Measurements from ENCODE around the gene RASGRP2. TPM values are rescaled to one million over a fixed set of nuclear protein-coding genes. Genes with fewer than 3 reads are reported as not detected.

RASGRP2 gene
- total RNA-seq, 1 donor from 2014 or later = not detected

- Histone ChIP-seq H3K36me3 (ENCODE audit: control insufficient read depth, insufficient read depth, low read length) (no peaks in the 10 kb centered on the region), H3K4me3 (ENCODE audit: low read depth, low read length) (no peak overlapping the region), H3K27me3 (ENCODE audit: control insufficient read depth, insufficient read depth, low read length) (peaks cover 25% of the 10 kb centered on the region)
- DNase-seq (ENCODE audit: low read depth) (no peak), FAIRE-seq (no peak)
- TF ChIP-seq CTCF (IDR thresholded peaks at IDR 0.05; ENCODE audit: insufficient read depth, low read length, severe bottlenecking) = no peak
Observed at GRCh38 chr11:64721359-64721699, 22.6 kb downstream of the RASGRP2 start.

- TF ChIP-seq CTCF (IDR thresholded peaks at IDR 0.05; ENCODE audit: insufficient read depth, low read length, severe bottlenecking) = no peak
- H3K27me3 ChIP-seq (ENCODE audit: control insufficient read depth, insufficient read depth, low read length) = peaks cover 25% of the 10 kb centered on the region
- H3K4me3 ChIP-seq (ENCODE audit: low read depth, low read length) = no peak overlapping the region
- H3K36me3 ChIP-seq (ENCODE audit: control insufficient read depth, insufficient read depth, low read length) = no peaks in the 10 kb centered on the region
- DNase-seq (ENCODE audit: low read depth) (no peak), FAIRE-seq (peak; percentile 60)
Observed at GRCh38 chr11:64720640-64721358, 23.1 kb downstream of the RASGRP2 start.

DNA sequence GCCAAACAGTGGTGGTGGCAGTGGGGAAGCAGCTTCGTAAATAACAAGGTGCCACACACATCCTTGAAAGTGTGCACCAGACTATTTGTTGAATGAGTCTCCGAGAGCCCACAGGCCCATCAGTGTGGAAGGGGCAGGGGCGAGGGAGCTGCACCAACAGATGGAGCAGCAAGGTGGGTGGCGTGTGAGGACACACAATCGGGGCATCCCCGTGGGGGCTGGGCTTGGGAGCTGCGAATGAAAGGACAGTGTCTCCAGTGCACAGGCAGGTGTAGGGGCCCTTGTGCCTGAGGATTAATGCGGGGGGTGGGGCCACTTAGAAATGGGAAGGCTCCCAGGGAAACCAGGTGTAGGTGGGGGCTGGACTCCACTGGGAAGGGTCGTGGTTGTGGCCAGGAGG lies 23.8 kb downstream of the RASGRP2 start:
- no peak overlapping the region for H3K4me3 ChIP-seq (ENCODE audit: low read depth, low read length)
- FAIRE-seq = no peak
- no peak for DNase-seq (ENCODE audit: low read depth)

DNA sequence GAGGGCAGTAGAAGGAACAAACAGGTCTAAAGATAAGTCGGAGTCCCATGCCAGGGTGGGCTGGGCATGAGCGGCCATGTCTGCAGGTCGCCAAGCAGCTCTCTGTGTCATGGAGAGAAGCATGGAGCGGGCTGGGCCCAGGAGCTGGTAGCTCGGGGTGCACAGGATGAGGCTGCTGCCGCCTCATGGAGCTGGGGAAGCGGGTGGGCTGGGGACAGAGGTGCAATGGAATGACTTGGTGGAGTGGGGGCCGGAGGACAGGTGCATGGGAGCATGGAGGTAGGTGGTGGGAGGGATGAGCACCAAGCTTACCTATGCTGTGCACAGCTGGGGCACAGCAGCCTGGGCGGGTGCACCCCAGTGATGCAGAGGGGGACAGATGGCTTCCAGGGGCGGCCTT lies 24.5 kb downstream of the RASGRP2 start:
- Histone ChIP-seq H3K4me3 (ENCODE audit: low read depth, low read length) (no peak overlapping the region), H3K27me3 (ENCODE audit: control insufficient read depth, insufficient read depth, low read length) (peaks cover 32% of the 10 kb centered on the region), H3K36me3 (ENCODE audit: control insufficient read depth, insufficient read depth, low read length) (no peaks in the 10 kb centered on the region)
- TF ChIP-seq CTCF (IDR thresholded peaks at IDR 0.05; ENCODE audit: insufficient read depth, low read length, severe bottlenecking) = no peak
- no peak for DNase-seq (ENCODE audit: low read depth)
- no peak for FAIRE-seq

More for the DNA sequence above, 23.8 kb downstream of the RASGRP2 start:
- Histone ChIP-seq H3K27me3 (ENCODE audit: control insufficient read depth, insufficient read depth, low read length) (peaks cover 28% of the 10 kb centered on the region), H3K36me3 (ENCODE audit: control insufficient read depth, insufficient read depth, low read length) (no peaks in the 10 kb centered on the region)
- TF ChIP-seq CTCF (IDR thresholded peaks at IDR 0.05; ENCODE audit: insufficient read depth, low read length, severe bottlenecking) = no peak

DNA sequence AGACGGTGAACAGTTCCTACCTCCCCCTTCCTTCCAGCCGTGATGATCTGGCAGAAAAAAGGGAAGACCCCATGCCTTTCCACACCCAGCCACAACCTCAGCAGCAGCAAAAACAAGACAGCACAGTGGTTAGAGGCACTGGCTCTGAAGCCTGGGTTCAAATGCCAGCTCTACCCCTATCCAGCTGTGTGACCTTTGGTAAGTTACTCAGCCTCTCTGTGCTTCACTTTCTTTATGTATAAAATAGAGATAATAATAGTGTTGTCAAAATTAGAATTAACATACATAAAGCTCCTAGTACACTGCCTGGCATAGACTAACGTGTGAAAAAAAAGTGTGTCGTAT lies 25.2 kb downstream of the RASGRP2 start:
- FAIRE-seq (no peak), DNase-seq (ENCODE audit: low read depth) (no peak)
- Histone ChIP-seq H3K27me3 (ENCODE audit: control insufficient read depth, insufficient read depth, low read length) (peaks cover 38% of the 10 kb centered on the region), H3K36me3 (ENCODE audit: control insufficient read depth, insufficient read depth, low read length) (no peaks in the 10 kb centered on the region), H3K4me3 (ENCODE audit: low read depth, low read length) (no peak overlapping the region)
- no peak for TF ChIP-seq CTCF (IDR thresholded peaks at IDR 0.05; ENCODE audit: insufficient read depth, low read length, severe bottlenecking)
